Heart left ventricle (tissue), 13 donors: ENCODE results near the gene GRXCR2.

Experiments
- POLR2A ChIP-seq, 2 donors: fragments of 450-650 bp; IDR thresholded peaks; one replicate each; pipeline ENCODE4 v1.6.1; 2017; ENCODE audit warnings: antibody characterized with exemption in 2 of 2, mild to moderate bottlenecking in 2 of 2, moderate library complexity in 2 of 2
- TF ChIP-seq, protein P1 (sequence below), 12 donors: fragments of 200-600 bp; sonication (generic) in 4 of 12; IDR thresholded peaks; one replicate each; pipeline versions ENCODE4 v1.5.0 to v1.8.0; 2018 to 2022; ENCODE audit warnings: antibody characterized with exemption in 12 of 12, mild to moderate bottlenecking in 5 of 12
- donor health status: ischemic (EF 13 %, LVEDD 7.1; RV severe dilation, severe dysfunction).
- donor health status: DM: no; HTN: yes; CAD: no.
- donor health status: DM: no; HTN: no; CAD: no.
- donor health status: ischemic (EF 25% LVEDD 6.9; RV normal size, moderate dysfunction).
- donor health status: ischemic (EF 25% LVEDD 5.7; RV mildly dilated, moderate dysfunction).
- donor health status: ischemic (EF 35%, LVEDD 5.7; RV mildly dilated, moderate dysfunction).
- donor health status: nonischemic (EF 11% LVEDD 7.7; RV severe dilation, severe dysfunction).
- donor health status: DM: yes; HTN: yes; CAD: no.
- donor health status: PGD.
- donor health status: ischemic (EF 29% LVEDD 5.4; RV normal size, mild dysfunction).
- donor health status: nonischemic (EF 23%, LVEDD 6.1; RV moderate dilation, normal function).

DNA sequence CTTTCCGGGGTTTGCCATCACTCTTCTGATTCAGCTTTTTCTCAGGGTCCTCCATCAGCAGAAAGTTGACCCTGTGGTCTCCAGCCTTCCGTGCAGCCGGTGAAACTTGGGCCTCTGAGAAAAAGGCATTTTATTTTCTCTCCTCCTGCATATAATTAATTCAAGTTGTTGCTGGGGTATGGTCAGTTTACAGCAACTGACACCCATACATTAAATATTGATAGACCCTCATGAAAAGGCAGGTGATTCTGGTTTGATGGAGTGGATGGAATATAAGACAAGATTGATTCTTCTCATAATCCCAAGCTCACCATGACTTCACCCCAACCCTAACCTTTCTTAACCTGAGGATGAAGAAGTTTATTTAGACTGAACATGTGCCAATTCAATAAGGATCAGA lies at the start of gene GRXCR2:
- TF ChIP-seq, protein P1, sequence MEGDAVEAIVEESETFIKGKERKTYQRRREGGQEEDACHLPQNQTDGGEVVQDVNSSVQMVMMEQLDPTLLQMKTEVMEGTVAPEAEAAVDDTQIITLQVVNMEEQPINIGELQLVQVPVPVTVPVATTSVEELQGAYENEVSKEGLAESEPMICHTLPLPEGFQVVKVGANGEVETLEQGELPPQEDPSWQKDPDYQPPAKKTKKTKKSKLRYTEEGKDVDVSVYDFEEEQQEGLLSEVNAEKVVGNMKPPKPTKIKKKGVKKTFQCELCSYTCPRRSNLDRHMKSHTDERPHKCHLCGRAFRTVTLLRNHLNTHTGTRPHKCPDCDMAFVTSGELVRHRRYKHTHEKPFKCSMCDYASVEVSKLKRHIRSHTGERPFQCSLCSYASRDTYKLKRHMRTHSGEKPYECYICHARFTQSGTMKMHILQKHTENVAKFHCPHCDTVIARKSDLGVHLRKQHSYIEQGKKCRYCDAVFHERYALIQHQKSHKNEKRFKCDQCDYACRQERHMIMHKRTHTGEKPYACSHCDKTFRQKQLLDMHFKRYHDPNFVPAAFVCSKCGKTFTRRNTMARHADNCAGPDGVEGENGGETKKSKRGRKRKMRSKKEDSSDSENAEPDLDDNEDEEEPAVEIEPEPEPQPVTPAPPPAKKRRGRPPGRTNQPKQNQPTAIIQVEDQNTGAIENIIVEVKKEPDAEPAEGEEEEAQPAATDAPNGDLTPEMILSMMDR (IDR thresholded peaks at IDR 0.05): no peak
- no peak for TF ChIP-seq POLR2A (IDR thresholded peaks at IDR 0.05)
